Colonic mucosa (tissue), 4 donors: ENCODE measurements around the gene LEMD1. TPM values are rescaled to one million over a fixed set of nuclear protein-coding genes. Genes with fewer than 3 reads are reported as not detected.

ENCODE experiments used
- DNase-seq: peaks from one replicate; pipeline ENCODE4 v3.0.0-alpha.2; 2020
- H3K27ac ChIP-seq: fragments of 200-600 bp; one replicate; pipeline ENCODE4 v1.8.0; 2021
- H3K27me3 ChIP-seq: fragments of 200-600 bp; one replicate; pipeline ENCODE4 v1.8.0; 2021
- H3K36me3 ChIP-seq: fragments of 200-600 bp; one replicate; pipeline ENCODE4 v1.8.0; 2021
- H3K4me1 ChIP-seq: fragments of 200-600 bp; one replicate; pipeline ENCODE4 v1.8.0; 2021; ENCODE audit warnings: mild to moderate bottlenecking
- H3K4me3 ChIP-seq: fragments of 200-600 bp; one replicate; pipeline ENCODE4 v1.8.0; 2021
- H3K9ac ChIP-seq, 2 donors: one replicate each; pipeline ENCODE4 v1.7.0; 2013; ENCODE audit warnings: control low read depth in 2 of 2, low read depth in 2 of 2, low read length in 2 of 2
- H3K9me3 ChIP-seq: fragments of 200-600 bp; one replicate; pipeline ENCODE4 v1.8.0; 2021
- intact Hi-C: fragments of 100-400 bp; cut with DNase I; formaldehyde crosslinking; loops from one replicate; pipeline ENCODE4 v1.14.1; 2022
- total RNA-seq, 2 donors: library from RNA; stranded (reverse); fragmentation: NEBNext Ultra II Directional in 1 of 2; extraction: Animal tissue kit (Norgen Biotek cat#: 25700) in 1 of 2; gene quantifications; one replicate each; pipeline ENCODE4 v1.2.1, GENCODE V29; 2021
- TF ChIP-seq, protein P1 (sequence below): fragments of 200-600 bp; IDR thresholded peaks from one replicate; pipeline ENCODE4 v1.8.0; 2022; ENCODE audit warnings: antibody characterized with exemption, mild to moderate bottlenecking
- donor health status: healthy.
- donor health status: DM: no; HTN: no; CAD: no.
- donor health status: DM: no; HTN: no; CAD: no.

Gene LEMD1
- total RNA-seq, 2 donors from 2014 or later = 0.77 to 1.1 TPM

DNA sequence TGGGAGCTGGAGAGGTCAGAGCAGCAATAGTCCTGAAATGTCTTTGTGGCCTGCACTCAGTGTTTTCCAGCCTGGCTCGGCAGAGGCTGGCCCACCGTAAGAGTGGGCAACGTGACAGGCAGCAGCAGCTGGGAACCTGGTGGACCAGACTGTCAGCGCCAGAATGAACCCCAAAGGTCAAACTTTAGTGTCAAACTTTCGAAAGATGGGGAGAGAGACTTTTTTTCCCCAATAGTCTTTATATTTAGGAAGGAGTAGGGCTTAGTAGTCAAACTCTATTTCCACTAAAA lies 23.7 kb upstream of the LEMD1 start:
- H3K4me3 ChIP-seq = no peak overlapping the region
- intact Hi-C loops = no loop called here

DNA sequence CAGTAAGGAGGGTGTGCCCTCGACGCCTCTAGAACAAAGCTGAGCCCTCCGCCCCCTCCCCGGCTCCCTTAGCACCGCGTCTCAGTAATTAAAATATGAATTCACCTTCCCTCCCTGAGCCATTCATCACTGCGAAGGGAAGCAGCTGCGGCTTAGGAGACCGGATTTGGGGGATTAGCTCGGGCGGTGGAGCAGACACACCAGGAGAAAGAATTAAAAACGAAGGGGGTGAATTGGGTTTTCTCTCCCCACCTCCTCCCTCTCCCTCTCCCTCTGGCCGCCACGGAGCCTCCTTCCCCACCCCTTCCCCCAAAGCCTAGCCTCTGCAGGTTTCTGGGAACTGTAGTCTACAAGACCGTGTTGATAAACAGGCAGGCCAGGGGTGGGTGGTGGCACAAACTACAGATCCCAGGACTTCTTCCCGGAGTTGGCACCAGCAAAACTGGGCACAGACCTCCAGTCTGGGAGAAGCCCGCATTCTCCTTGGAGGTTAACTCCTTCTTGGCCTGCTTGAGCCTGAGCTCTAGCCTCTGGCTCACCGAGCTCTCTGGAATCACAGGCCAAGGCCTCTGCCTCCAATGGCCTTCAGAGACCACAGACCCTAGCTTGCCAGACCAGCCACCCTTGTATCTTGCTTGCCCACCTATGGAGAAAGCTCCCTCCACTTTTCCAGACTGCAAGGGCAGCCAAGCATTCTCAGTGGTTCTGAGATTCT lies 23.2 kb upstream of the LEMD1 start:
- H3K9me3 ChIP-seq = no peaks in the 10 kb centered on the region
- no peak overlapping the region for H3K9ac ChIP-seq
- peaks cover 13% of the 10 kb centered on the region for H3K4me1 ChIP-seq
- intact Hi-C loops = no loop called here
- H3K27ac ChIP-seq = no peak overlapping the region
- H3K36me3 ChIP-seq = no peaks in the 10 kb centered on the region
- TF ChIP-seq, protein P1, sequence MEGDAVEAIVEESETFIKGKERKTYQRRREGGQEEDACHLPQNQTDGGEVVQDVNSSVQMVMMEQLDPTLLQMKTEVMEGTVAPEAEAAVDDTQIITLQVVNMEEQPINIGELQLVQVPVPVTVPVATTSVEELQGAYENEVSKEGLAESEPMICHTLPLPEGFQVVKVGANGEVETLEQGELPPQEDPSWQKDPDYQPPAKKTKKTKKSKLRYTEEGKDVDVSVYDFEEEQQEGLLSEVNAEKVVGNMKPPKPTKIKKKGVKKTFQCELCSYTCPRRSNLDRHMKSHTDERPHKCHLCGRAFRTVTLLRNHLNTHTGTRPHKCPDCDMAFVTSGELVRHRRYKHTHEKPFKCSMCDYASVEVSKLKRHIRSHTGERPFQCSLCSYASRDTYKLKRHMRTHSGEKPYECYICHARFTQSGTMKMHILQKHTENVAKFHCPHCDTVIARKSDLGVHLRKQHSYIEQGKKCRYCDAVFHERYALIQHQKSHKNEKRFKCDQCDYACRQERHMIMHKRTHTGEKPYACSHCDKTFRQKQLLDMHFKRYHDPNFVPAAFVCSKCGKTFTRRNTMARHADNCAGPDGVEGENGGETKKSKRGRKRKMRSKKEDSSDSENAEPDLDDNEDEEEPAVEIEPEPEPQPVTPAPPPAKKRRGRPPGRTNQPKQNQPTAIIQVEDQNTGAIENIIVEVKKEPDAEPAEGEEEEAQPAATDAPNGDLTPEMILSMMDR = no peak
- no peaks in the 10 kb centered on the region for H3K27me3 ChIP-seq
- no peak overlapping the region for H3K4me3 ChIP-seq
- no peak for DNase-seq

More for the DNA sequence above, 23.7 kb upstream of the LEMD1 start:
- no peak for DNase-seq
- no peaks in the 10 kb centered on the region for H3K27me3 ChIP-seq
- no peak overlapping the region for H3K9ac ChIP-seq
- no peaks in the 10 kb centered on the region for H3K36me3 ChIP-seq
- no peaks in the 10 kb centered on the region for H3K9me3 ChIP-seq
- H3K27ac ChIP-seq = no peak overlapping the region
- TF ChIP-seq, protein P1 = no peak
- H3K4me1 ChIP-seq = peaks cover 9% of the 10 kb centered on the region

GRCh38 chr1:205444300-205444930 lies 22.6 kb upstream of the LEMD1 start:
- intact Hi-C loops = no loop called here
- no peak overlapping the region for H3K27ac ChIP-seq
- no peak overlapping the region for H3K9ac ChIP-seq
- no peak overlapping the region for H3K4me3 ChIP-seq
- DNase-seq = no peak
- H3K27me3 ChIP-seq = no peaks in the 10 kb centered on the region
- H3K9me3 ChIP-seq = no peaks in the 10 kb centered on the region
- no peaks in the 10 kb centered on the region for H3K36me3 ChIP-seq
- TF ChIP-seq, protein P1 = no peak
- peaks cover 13% of the 10 kb centered on the region for H3K4me1 ChIP-seq

GRCh38 chr1:205443585-205444299 lies 21.9 kb upstream of the LEMD1 start:
- no peak for DNase-seq
- no peaks in the 10 kb centered on the region for H3K27me3 ChIP-seq
- no peaks in the 10 kb centered on the region for H3K9me3 ChIP-seq
- no peaks in the 10 kb centered on the region for H3K36me3 ChIP-seq
- H3K4me1 ChIP-seq = peaks cover 13% of the 10 kb centered on the region
- TF ChIP-seq, protein P1 = no peak
- no peak overlapping the region for H3K27ac ChIP-seq
- H3K9ac ChIP-seq = no peak overlapping the region
- intact Hi-C loops = no loop called here
- H3K4me3 ChIP-seq = no peak overlapping the region

DNA sequence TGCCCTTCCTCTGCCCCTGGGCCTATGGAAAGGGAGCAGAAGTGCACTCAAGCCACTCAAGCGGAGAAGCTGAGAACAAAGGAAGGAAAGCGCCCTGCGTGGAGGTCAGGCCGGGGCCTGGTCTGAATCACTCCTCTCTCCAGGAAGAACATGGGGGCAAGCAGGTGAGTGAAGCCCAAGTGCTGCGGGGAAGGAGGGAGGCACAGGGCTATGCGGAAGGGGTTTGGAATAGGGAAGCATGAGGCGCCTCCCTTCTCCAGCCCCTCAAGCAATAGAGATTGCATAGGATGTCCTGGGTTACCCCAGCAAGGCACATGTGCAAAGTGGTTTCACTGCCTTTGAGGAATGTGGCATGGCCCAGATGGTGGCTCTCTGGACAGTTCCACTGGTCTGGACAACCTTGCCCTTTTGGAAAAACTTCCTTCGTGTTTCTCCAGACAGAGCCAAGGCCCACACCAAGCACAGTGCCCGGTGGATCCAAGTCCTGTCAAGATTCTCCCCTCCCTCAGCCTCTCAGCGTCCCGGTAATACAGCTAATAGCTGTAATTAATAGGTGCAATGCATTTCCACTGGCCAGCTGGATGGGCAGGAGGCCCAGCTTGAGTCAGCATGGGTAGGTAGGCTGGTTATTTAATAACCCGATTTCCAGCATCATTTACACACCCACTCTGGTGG lies 20.3 kb upstream of the LEMD1 start:
- intact Hi-C loops = no loop called here
- Histone ChIP-seq H3K9me3 (no peaks in the 10 kb centered on the region), H3K9ac (peak overlapping the region in 1 of 2 donors; percentile 13), H3K36me3 (no peaks in the 10 kb centered on the region), H3K27me3 (no peaks in the 10 kb centered on the region), H3K4me3 (no peak overlapping the region), H3K4me1 (peaks cover 13% of the 10 kb centered on the region), H3K27ac (peak overlapping the region; percentile 86)
- no peak for DNase-seq
- TF ChIP-seq, protein P1 = no peak
